T-cell (primary cell): Measurements from ENCODE around the gene ZNF286A. TPM values are rescaled to one million over a fixed set of nuclear protein-coding genes. Genes with fewer than 3 reads are reported as not detected.
"Not testable (repeated sequence)": the region's sequence is repeated elsewhere in the genome, so short reads cannot be mapped to it uniquely, and the experiment has no call there.

Experiments used
- ATAC-seq, 4 experiments: fragments of 200-7000 bp in 3 of 4; fragments of 150-1000 bp in 1 of 4; cut with Tn5 transposase; replicated peaks in 1 of 4; 1 replicate in 3 of 4; 2 replicates in 1 of 4; pipeline ENCODE4 v1.10.0; 2021; ENCODE audit warnings: moderate library complexity in 3 of 4, mild to moderate bottlenecking in 2 of 4, moderate number of reproducible peaks in 1 of 4
- CTCF ChIA-PET, 2 donors: fragments of 300-600 bp; sonication (Branson Sonifier 250); formaldehyde crosslinking; loops; one replicate each; lab custom pipeline; 2022; ENCODE audit warnings: antibody characterized with exemption in 2 of 2; lab: Charles Lee
- POLR2A ChIA-PET, 2 donors: fragments of 300-600 bp; sonication (Branson Sonifier 250); formaldehyde crosslinking; loops; one replicate each; lab custom pipeline; 2022; ENCODE audit warnings: antibody characterized with exemption in 2 of 2; lab: Charles Lee
- DNase-seq, 35 experiments: peaks; one replicate each; pipeline versions ENCODE4 v3.0.0 to v3.0.0-alpha.2; 2013 to 2023
- H3K27ac ChIP-seq: one replicate; pipeline ENCODE4 v1.5.1; 2013; ENCODE audit warnings: low read length
- H3K27me3 ChIP-seq, 2 experiments: replicated peaks in 1 of 2; 1 replicate in 1 of 2; 2 replicates in 1 of 2; pipeline versions ENCODE4 v1.6.1 to v1.7.0; 2013; ENCODE audit warnings: low read length in 1 of 2, mixed read lengths in 1 of 2; ENCODE audit not compliant: control insufficient read depth in 2 of 2, insufficient read depth in 2 of 2; ENCODE audit errors: extremely low read depth in 1 of 2
- H3K36me3 ChIP-seq, 2 donors: 1 replicate in 1 of 2; 2 replicates in 1 of 2; pipeline versions ENCODE4 v1.6.1 to v1.7.0; 2013; ENCODE audit warnings: low read length in 1 of 2; ENCODE audit not compliant: control insufficient read depth in 2 of 2, insufficient read depth in 1 of 2; ENCODE audit errors: extremely low read depth in 1 of 2
- H3K4me1 ChIP-seq, 2 experiments: 1 replicate in 1 of 2; 2 replicates in 1 of 2; pipeline versions ENCODE4 v1.6.1 to v1.7.0; 2013; ENCODE audit warnings: low read length in 2 of 2, mixed read lengths in 1 of 2; ENCODE audit not compliant: insufficient read depth in 2 of 2, control insufficient read depth in 1 of 2; ENCODE audit errors: extremely low read depth in 1 of 2
- H3K4me3 ChIP-seq, 2 donors: 1 replicate in 1 of 2; 2 replicates in 1 of 2; pipeline versions ENCODE4 v1.5.1 to v1.7.0; 2013; ENCODE audit warnings: mild to moderate bottlenecking in 2 of 2, low read length in 1 of 2, moderate library complexity in 1 of 2; ENCODE audit not compliant: control insufficient read depth in 1 of 2; ENCODE audit errors: extremely low read depth in 1 of 2
- H3K9me3 ChIP-seq: 2 replicates; pipeline ENCODE4 v1.7.0; 2013
- H3K27ac Mint-ChIP-seq, 2 donors: one replicate each; pipeline ENCODE4 v1.8.0; 2020 to 2021; ENCODE audit warnings: mild to moderate bottlenecking in 2 of 2, mixed read lengths in 2 of 2
- H3K27me3 Mint-ChIP-seq, 2 donors: one replicate each; pipeline ENCODE4 v1.8.0; 2021 to 2022; ENCODE audit warnings: mixed read lengths in 2 of 2
- H3K36me3 Mint-ChIP-seq: one replicate; pipeline ENCODE4 v1.8.0; 2021; ENCODE audit warnings: mixed read lengths
- H3K4me1 Mint-ChIP-seq, 3 donors: one replicate each; pipeline ENCODE4 v1.8.0; 2020 to 2022; ENCODE audit warnings: mixed read lengths in 3 of 3, mild to moderate bottlenecking in 1 of 3
- H3K4me3 Mint-ChIP-seq, 3 donors: one replicate each; pipeline ENCODE4 v1.8.0; 2020 to 2022; ENCODE audit warnings: mild to moderate bottlenecking in 3 of 3, mixed read lengths in 3 of 3, moderate library complexity in 3 of 3
- H3K9me3 Mint-ChIP-seq, 3 donors: one replicate each; pipeline ENCODE4 v1.8.0; 2020 to 2022; ENCODE audit warnings: mixed read lengths in 3 of 3
- WGBS: methylation state at CpG from one replicate; pipeline ENCODE4 v1.1.5; 2013; ENCODE audit warnings: missing lambda C conversion rate; ENCODE audit not compliant: insufficient coverage; 5-methylcytosine and 5-hydroxymethylcytosine counted together
- total RNA-seq, 35 experiments: library from RNA in 6 of 35; stranded (reverse) in 6 of 35; fragments of 120-200 nt in 1 of 35; gene quantifications; one replicate each; pipeline versions ENCODE4 v1.2.1 to v1.2.4 and lab custom pipeline; 2013 to 2026

ZNF286A gene
- total RNA-seq, 5 donors from 2014 or later (not counting 1 experiment from before 2014, with no cell fraction given), result 15.9 to 44.3 (median 26.0) TPM

DNA sequence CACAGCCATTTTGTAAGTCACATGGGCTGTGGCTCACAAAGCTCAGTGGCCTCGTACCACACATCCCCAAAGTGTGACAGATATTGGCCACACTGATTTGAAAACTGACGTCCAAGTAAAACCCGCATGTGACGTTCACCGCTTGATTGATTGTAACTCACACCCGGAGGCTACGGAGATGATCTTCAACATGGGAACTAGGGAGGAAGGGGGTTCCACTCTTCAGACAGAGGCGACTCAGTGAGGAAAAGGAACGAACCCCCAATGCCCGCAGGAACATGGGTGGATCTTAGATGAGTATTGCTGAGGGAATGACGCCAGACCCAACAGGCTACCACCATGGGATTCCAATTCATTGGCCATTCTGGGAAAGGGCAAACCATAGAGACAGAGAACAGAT lies 39.7 kb downstream of the ZNF286A start:
- DNase-seq, H3K4me3 Mint-ChIP-seq, H3K9me3 Mint-ChIP-seq, ATAC-seq, H3K27ac Mint-ChIP-seq, H3K9me3 ChIP-seq, H3K4me1 ChIP-seq, H3K4me3 ChIP-seq, H3K27me3 Mint-ChIP-seq, H3K36me3 Mint-ChIP-seq, H3K36me3 ChIP-seq, POLR2A ChIA-PET, H3K27ac ChIP-seq, H3K4me1 Mint-ChIP-seq: not testable (repeated sequence)
- WGBS, result 90% methylated on average over 7 of the region's 11 CpGs
- peaks cover 0 to 10% of the 10 kb centered on the region in 2 experiments for H3K27me3 ChIP-seq
- CTCF ChIA-PET, result interaction anchor here in 1 of 2 donors (0.7 kb wide), 1 partner anchor 1833 kb away, joined by 4 read pairs; no protein-coding TSS in a partner anchor

DNA sequence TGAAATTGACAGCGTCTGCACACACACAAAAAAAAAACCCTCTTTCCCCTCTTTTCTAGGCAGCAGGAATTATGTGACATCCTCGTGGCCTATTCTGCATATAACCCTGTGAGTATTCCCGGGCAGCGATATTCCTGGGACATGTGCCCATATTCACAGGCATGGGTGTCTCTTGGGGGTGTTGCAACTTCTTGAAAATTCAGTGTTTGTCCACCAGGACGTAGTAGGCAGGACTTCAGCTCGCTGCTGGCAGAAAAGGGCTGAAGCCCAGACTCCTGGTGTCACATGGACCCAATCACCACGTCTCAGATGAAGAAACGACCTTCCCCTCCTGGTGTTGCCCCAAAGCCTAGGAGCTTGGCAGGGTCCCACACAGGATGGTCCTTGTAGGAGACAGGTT lies 40.5 kb downstream of the ZNF286A start:
- H3K4me3 ChIP-seq, H3K27me3 Mint-ChIP-seq, H3K36me3 Mint-ChIP-seq, H3K9me3 Mint-ChIP-seq, H3K27ac ChIP-seq, H3K9me3 ChIP-seq, POLR2A ChIA-PET, H3K27ac Mint-ChIP-seq, H3K4me1 Mint-ChIP-seq, H3K4me3 Mint-ChIP-seq, ATAC-seq, H3K36me3 ChIP-seq, DNase-seq, H3K4me1 ChIP-seq: not testable (repeated sequence)
- CTCF ChIA-PET, result interaction anchor here in 1 of 2 donors (0.7 kb wide), 1 partner anchor 1832 kb away, joined by 4 read pairs; no protein-coding TSS in a partner anchor
- H3K27me3 ChIP-seq, result peaks cover 0 to 13% of the 10 kb centered on the region in 2 experiments
- WGBS, result 90% methylated on average over 2 of the region's 8 CpGs

DNA sequence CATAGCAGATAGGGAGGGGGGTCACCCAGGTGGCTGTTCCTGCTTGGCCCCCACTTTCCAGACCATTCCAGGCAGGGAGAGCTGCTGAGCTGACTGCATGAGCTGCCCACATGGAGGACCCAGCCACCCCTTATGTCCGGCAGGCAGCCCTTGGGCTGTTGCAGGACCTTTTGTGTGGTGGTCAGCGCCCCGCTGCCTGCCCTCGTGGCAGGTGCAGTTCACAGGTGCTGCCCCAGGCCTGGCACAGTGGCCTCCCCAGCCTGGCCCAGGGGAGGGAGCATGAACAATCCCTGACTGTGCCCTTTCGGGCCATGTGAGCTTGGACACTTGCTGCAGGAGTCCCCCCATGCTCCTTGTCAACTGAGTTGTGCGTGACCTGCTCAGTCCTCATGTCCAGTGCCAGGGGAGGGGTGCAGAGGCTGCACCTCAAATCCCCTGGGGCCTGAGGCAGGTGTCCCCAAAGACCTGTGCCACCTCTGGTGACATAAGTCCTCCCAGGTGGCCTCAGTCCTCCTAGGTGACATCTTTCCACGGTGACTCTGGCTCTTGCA lies 41.1 kb downstream of the ZNF286A start:
- ChIA-PET POLR2A (no interaction called here), CTCF (no interaction called here)
- Histone ChIP-seq H3K9me3 (no peaks in the 10 kb centered on the region), H3K27me3 (peaks cover 0 to 17% of the 10 kb centered on the region in 2 experiments), H3K4me1 (no peaks in the 10 kb centered on the region), H3K27ac (no peak overlapping the region), H3K4me3 (no peak overlapping the region), H3K36me3 (no peaks in the 10 kb centered on the region)
- Mint-ChIP-seq H3K4me3 (no peak overlapping the region), H3K27me3 (peaks cover 4% of the 10 kb centered on the region in 2 donors), H3K27ac (no peak overlapping the region), H3K9me3 (no peaks in the 10 kb centered on the region), H3K4me1 (no peaks in the 10 kb centered on the region), H3K36me3 (no peaks in the 10 kb centered on the region)
- DNase-seq, result no peak
- no peak for ATAC-seq
- 91% methylated on average over 7 of the region's 7 CpGs for WGBS

DNA sequence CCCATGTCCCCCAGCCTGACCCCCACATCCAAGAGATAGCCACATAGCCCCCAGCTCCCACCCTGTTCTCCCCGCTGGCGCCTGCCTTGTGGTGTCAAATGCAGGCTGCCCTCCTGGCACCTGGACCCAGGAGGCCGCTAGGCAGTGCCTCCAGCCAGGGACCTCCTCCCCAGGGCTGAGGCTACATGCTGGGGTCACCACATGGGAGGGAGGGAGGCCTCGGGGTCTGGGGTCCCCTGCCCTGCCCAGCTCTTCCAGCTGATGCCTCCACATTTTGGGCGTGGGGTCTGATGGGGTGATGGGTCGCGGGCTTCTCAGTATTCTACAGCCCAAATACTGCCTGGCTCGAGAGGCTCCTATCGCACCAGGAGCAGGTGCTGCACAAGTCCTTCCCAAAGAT lies 42.1 kb downstream of the ZNF286A start:
- Histone ChIP-seq H3K36me3 (no peaks in the 10 kb centered on the region), H3K4me3 (no peak overlapping the region), H3K27me3 (peaks cover 0 to 17% of the 10 kb centered on the region in 2 experiments), H3K9me3 (no peaks in the 10 kb centered on the region), H3K27ac (no peak overlapping the region), H3K4me1 (no peaks in the 10 kb centered on the region)
- DNase-seq, result no peak
- no peaks in the 10 kb centered on the region for H3K4me1 Mint-ChIP-seq
- 83% methylated on average over 1 of the region's 9 CpGs for WGBS
- ATAC-seq, result no peak
- no peak overlapping the region for H3K27ac Mint-ChIP-seq
- H3K27me3 Mint-ChIP-seq, result peaks cover 4% of the 10 kb centered on the region in 2 donors
- H3K4me3 Mint-ChIP-seq, result no peak overlapping the region
- H3K9me3 Mint-ChIP-seq, result no peaks in the 10 kb centered on the region
- ChIA-PET POLR2A (no interaction called here), CTCF (no interaction called here)
- no peaks in the 10 kb centered on the region for H3K36me3 Mint-ChIP-seq

DNA sequence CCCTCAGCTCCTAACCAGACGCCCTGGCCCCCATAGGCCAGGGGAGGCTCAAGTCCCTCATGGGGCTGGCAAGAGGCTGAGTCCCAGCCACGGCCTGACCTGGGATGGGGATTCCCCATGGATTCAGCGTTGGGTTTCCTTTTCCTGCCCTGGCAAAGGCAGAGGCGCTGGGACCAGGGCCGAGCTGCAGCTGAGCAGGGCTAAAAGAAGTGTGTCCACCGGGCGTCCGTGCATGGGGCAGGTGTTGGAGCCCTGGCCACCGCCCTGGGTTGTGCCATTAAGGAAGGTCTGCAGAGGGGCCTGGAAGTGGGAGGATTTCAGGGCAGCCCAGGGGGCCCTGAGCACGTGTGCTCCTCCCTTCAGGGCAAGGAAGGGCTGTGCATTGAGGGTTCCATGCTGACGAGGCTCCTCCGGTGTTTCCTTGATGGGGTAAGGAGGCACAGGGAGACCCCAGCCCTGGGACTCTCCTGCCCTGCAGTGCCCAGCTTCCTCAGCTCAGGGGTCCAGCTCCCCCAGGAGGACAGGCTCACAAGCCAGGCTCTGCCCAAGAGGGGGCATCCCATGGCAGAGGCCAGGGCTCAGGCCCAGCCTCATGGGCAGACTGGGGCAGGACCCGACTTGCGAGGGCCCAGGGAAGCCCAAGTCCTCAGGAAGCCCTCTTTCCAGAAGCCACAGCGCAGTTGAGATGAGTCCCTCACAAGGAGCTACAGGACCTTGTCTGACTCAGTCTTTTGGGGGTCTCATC lies 42.7 kb downstream of the ZNF286A start:
- peaks cover 0 to 17% of the 10 kb centered on the region in 2 experiments for H3K27me3 ChIP-seq

DNA sequence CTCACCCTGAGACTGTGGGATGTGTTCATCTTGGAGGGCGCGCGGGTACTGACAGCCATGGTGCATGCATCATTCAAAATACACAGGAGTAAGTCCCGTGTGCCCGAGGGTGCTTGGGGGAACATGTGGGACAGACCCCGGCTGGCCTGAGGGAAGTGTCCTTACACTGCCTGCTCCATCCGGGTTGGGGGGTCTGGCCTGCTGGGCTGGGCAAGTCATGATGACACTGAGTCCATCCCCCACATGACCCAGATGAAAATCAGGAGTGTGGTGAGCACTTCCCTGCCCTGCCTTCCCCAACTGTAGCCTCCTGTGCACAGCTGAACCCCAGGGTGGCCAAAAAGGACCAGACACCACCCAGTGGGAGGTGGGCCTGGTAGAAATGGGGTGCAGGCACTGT lies 43.4 kb downstream of the ZNF286A start:
- Mint-ChIP-seq H3K4me1 (no peaks in the 10 kb centered on the region), H3K27me3 (peaks cover 4% of the 10 kb centered on the region in 2 donors), H3K9me3 (no peaks in the 10 kb centered on the region), H3K27ac (no peak overlapping the region), H3K36me3 (no peaks in the 10 kb centered on the region), H3K4me3 (no peak overlapping the region)
- H3K36me3 ChIP-seq, result no peaks in the 10 kb centered on the region
- peaks cover 0 to 17% of the 10 kb centered on the region in 2 experiments for H3K27me3 ChIP-seq
- DNase-seq (no peak), ATAC-seq (no peak)
- no peak overlapping the region for H3K27ac ChIP-seq
- ChIA-PET POLR2A (no interaction called here), CTCF (no interaction called here)
- no peaks in the 10 kb centered on the region for H3K4me1 ChIP-seq
- no peak overlapping the region for H3K4me3 ChIP-seq
- no peaks in the 10 kb centered on the region for H3K9me3 ChIP-seq
- 89% methylated on average over 6 of the region's 7 CpGs for WGBS

More for the DNA sequence above, 42.7 kb downstream of the ZNF286A start:
- 79% methylated on average over 14 of the region's 15 CpGs for WGBS
- ChIA-PET POLR2A (no interaction called here), CTCF (no interaction called here)
- DNase-seq (no peak), ATAC-seq (no peak)
- Histone ChIP-seq H3K36me3 (no peaks in the 10 kb centered on the region), H3K9me3 (no peaks in the 10 kb centered on the region), H3K27ac (no peak overlapping the region), H3K4me1 (no peaks in the 10 kb centered on the region), H3K4me3 (no peak overlapping the region)
- Mint-ChIP-seq H3K27me3 (peaks cover 4% of the 10 kb centered on the region in 2 donors), H3K27ac (no peak overlapping the region), H3K9me3 (no peaks in the 10 kb centered on the region), H3K36me3 (no peaks in the 10 kb centered on the region), H3K4me3 (no peak overlapping the region), H3K4me1 (no peaks in the 10 kb centered on the region)
